Fibroblast of skin of right quadriceps (primary cell): ENCODE results near the gene PEAR1.
A peak's percentile ranks its signal among the peaks of the same experiment; 100 is the strongest.

ENCODE experiments used
- DNase-seq: peaks from one replicate; pipeline ENCODE4 v3.0.0-alpha.2; 2013

The PEAR1 gene

GRCh38 chr1:156901966-156902915, 8.7 kb downstream of the PEAR1 start:
- DNase-seq = peak; percentile 82

GRCh38 chr1:156903328-156904091, 10.0 kb downstream of the PEAR1 start:
- no peak for DNase-seq

- no peak for DNase-seq
Observed at GRCh38 chr1:156904187-156904959, 10.9 kb downstream of the PEAR1 start.

GRCh38 chr1:156905176-156905575, 11.7 kb downstream of the PEAR1 start:
- DNase-seq = no peak

GRCh38 chr1:156905651-156906050, 12.1 kb downstream of the PEAR1 start:
- no peak for DNase-seq

- DNase-seq = no peak
Observed at GRCh38 chr1:156906206-156906906, 12.8 kb downstream of the PEAR1 start.

GRCh38 chr1:156908541-156908940, 15.0 kb downstream of the PEAR1 start:
- no peak for DNase-seq

GRCh38 chr1:156908955-156909354, 15.4 kb downstream of the PEAR1 start:
- DNase-seq = no peak

- DNase-seq = no peak
Observed at GRCh38 chr1:156909671-156910070, 16.2 kb downstream of the PEAR1 start.

- DNase-seq = no peak
Observed at GRCh38 chr1:156910309-156910782, 16.8 kb downstream of the PEAR1 start.

GRCh38 chr1:156911577-156912298, 18.2 kb downstream of the PEAR1 start:
- DNase-seq = peak; percentile 61

- DNase-seq = no peak
Observed at GRCh38 chr1:156912310-156912709, 18.8 kb downstream of the PEAR1 start.

GRCh38 chr1:156912861-156913808, 19.6 kb downstream of the PEAR1 start:
- DNase-seq = no peak

GRCh38 chr1:156913809-156914387, 20.4 kb downstream of the PEAR1 start:
- DNase-seq = no peak

- peak; percentile 79 for DNase-seq
Observed at GRCh38 chr1:156914440-156914856, 20.9 kb downstream of the PEAR1 start.

- peak; percentile 78 for DNase-seq
Observed at GRCh38 chr1:156920233-156921052, 26.9 kb downstream of the PEAR1 start, which contains the start of gene LRRC71. Gene LRRC71 (plus strand): TSS chr1:156920632. CDS start chr1:156920804, 172 bp downstream.

- no peak for DNase-seq
Observed at GRCh38 chr1:156921053-156921529, 27.6 kb downstream of the PEAR1 start.

GRCh38 chr1:156922986-156923669, 29.6 kb downstream of the PEAR1 start:
- DNase-seq = no peak
